ENCODE measurements around the gene CDKAL1. TPM values are rescaled to one million over a fixed set of nuclear protein-coding genes. Genes with fewer than 3 reads are reported as not detected.

The CDKAL1 gene
- total and polyA plus RNA-seq, 2 of the 8 experiments (the other 6 are each of a cell fraction or from before 2014, with no cell fraction given): 8.4 to 24.6 TPM

DNA sequence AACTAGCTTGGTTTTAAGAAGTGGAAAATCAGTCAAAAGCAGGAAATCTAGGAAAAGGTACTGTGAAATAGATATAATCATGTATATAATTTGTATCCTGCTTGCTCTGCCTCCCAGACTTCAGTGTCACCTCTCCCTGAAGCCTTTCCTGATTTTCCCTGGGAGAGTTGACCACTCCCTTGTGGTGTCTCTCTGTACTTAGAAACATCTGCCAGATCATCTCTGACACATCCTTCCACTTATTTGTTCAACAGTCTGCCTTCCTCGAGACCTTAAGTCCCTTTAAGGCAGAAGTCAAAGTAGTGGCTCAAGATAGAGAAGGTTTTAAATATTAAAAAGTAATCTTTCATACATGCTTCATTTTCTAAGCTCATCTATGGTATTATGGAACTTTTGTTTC lies 236.5 kb downstream of the CDKAL1 start:
- no peaks in the 10 kb centered on the region for H3K36me3 ChIP-seq (ENCODE audit: control insufficient read depth in 2 of 4, insufficient read depth in 4 of 4, low read length in 3 of 4)
- H3K56ac ChIP-seq (replicated peaks; ENCODE audit: insufficient read length, low read depth, low read length): no peak overlapping the region
- no peak overlapping the region for H2AK5ac ChIP-seq (ENCODE audit: low read depth, low read length)
- TF ChIP-seq TAF7 (optimal IDR thresholded peaks at IDR 0.05; ENCODE audit: borderline replicate concordance, low read depth, low read length): no peak
- H3K9ac ChIP-seq (replicated peaks in 1 of 4; ENCODE audit: extremely low read depth in 1 of 4, low read depth in 3 of 4, low read length in 3 of 4): no peak overlapping the region
- H2BK20ac ChIP-seq (ENCODE audit: low read length): no peak overlapping the region
- peak overlapping the region; percentile 5 for H2BK120ac ChIP-seq (replicated peaks; ENCODE audit: low read depth, low read length)
- H3K9me3 ChIP-seq (ENCODE audit: insufficient read depth in 2 of 2, low read depth in 1 of 2, low read length in 1 of 2): no peaks in the 10 kb centered on the region
- no peak overlapping the region for H4K8ac ChIP-seq (ENCODE audit: extremely low read depth, insufficient read depth, low read length)
- no peak overlapping the region for H2BK5ac ChIP-seq (ENCODE audit: low read depth, low read length)
- no peaks in the 10 kb centered on the region for H3K79me1 ChIP-seq (ENCODE audit: low read depth, low read length)
- no peak overlapping the region for H2BK12ac ChIP-seq (ENCODE audit: low read depth, low read length)
- no peak overlapping the region for H3K4ac ChIP-seq (replicated peaks; ENCODE audit: insufficient read length, low read depth, low read length)
- H4K91ac ChIP-seq (replicated peaks; ENCODE audit: insufficient read length, low read length): no peak overlapping the region
- no peak overlapping the region for H4K5ac ChIP-seq (ENCODE audit: insufficient read length, low read depth, low read length)
- H4K20me1 ChIP-seq (replicated peaks in 1 of 2; ENCODE audit: control insufficient read depth in 1 of 2, insufficient read depth in 2 of 2, low read length in 2 of 2): no peaks in the 10 kb centered on the region
- no peak overlapping the region for H2BK15ac ChIP-seq (ENCODE audit: low read length)
- H3K4me3 ChIP-seq (ENCODE audit: extremely low read depth in 1 of 4, insufficient read depth in 2 of 4, low read depth in 3 of 4, low read length in 4 of 4): peak overlapping the region in 1 of 4 experiments; percentile 35; a peak in 1 of 8 replicates
- no peak overlapping the region for H3K18ac ChIP-seq (ENCODE audit: extremely low read depth, low read length)
- ChIA-PET CTCF (ENCODE audit: partially characterized antibody) (interaction anchor here (0.5 to 0.6 kb wide), 2 partner anchors 68 to 216 kb away, joined by 3 read pairs; no protein-coding TSS in a partner anchor), POLR2A (ENCODE audit: partially characterized antibody) (interaction anchor here (1.2 kb wide), 1 partner anchor 9 kb away, joined by 3 read pairs; no protein-coding TSS in a partner anchor)
- no peak overlapping the region for H2AFZ ChIP-seq (ENCODE audit: low read length)
- H3K14ac ChIP-seq (ENCODE audit: insufficient read length): no peak overlapping the region
- H3K23ac ChIP-seq (ENCODE audit: insufficient read length): no peak overlapping the region
- H3K27me3 ChIP-seq (replicated peaks in 1 of 4; ENCODE audit: control insufficient read depth in 3 of 4, extremely low read depth in 1 of 4, insufficient read depth in 3 of 4, low read length in 3 of 4): no peaks in the 10 kb centered on the region
- peaks cover 0 to 2% (median 1%) of the 10 kb centered on the region in 4 experiments; a peak in 4 of 7 replicates for H3K4me1 ChIP-seq (replicated peaks in 1 of 4; ENCODE audit: control insufficient read depth in 3 of 4, insufficient read depth in 4 of 4, low read length in 3 of 4)
- H3K4me2 ChIP-seq (ENCODE audit: insufficient read depth in 1 of 2, low read depth in 2 of 2, low read length in 2 of 2): peak overlapping the region; percentile 42 to 48; a peak in 2 of 4 replicates
- 88% methylated on average over 1 of the region's 1 CpG; no CpG with 5 or more reads in 1 of the 2 experiments for WGBS, 2 experiments (ENCODE audit: extremely low coverage in 1 of 2, insufficient coverage in 1 of 2, insufficient read length in 1 of 2, insufficient replicate concordance in 2 of 2, low coverage in 1 of 2, low lambda C conversion rate in 2 of 2, missing lambda C conversion rate in 1 of 2)
- FAIRE-seq: peak; percentile 50
- no peak for DNase-seq (ENCODE audit: low read depth in 1 of 2, low spot score in 2 of 2)
- H3K27ac ChIP-seq (ENCODE audit: low read depth, low read length): no peak overlapping the region
- H3K23me2 ChIP-seq (ENCODE audit: low read depth, low read length): no peaks in the 10 kb centered on the region
- no peaks in the 10 kb centered on the region for H3K79me2 ChIP-seq (ENCODE audit: control insufficient read depth in 1 of 2, insufficient read depth in 2 of 2, low read length in 2 of 2)

Data from H1 (cell line).